DND-41 (cell line): Measurements from ENCODE around the gene LGI1.

Experiments
- ATAC-seq: fragments of 200-7000 bp; cut with Tn5 transposase; 3 replicates; pipeline ENCODE4 v1.9.1; 2021; ENCODE audit warnings: low read depth; ENCODE audit not compliant: insufficient read depth
- DNase-seq: peaks from one replicate; pipeline ENCODE4 v3.0.0-alpha.2; 2020
- H2AFZ ChIP-seq: 2 replicates; pipeline ENCODE4 v1.6.0; 2012; ENCODE audit warnings: low read depth, low read length
- H3K27ac ChIP-seq: 2 replicates; pipeline ENCODE4 v1.5.1; 2012; ENCODE audit warnings: low read length, inconsistent platforms
- H3K27me3 ChIP-seq: fragments of 200-600 bp; sonication (generic); 2 replicates; pipeline ENCODE4 v1.6.0; 2012; ENCODE audit warnings: low read length, mild to moderate bottlenecking, inconsistent platforms; ENCODE audit not compliant: insufficient read depth, poor library complexity
- H3K36me3 ChIP-seq: 2 replicates; pipeline ENCODE4 v1.5.1; 2012; ENCODE audit warnings: low read length, inconsistent platforms; ENCODE audit not compliant: insufficient read depth
- H3K4me1 ChIP-seq: 2 replicates; pipeline ENCODE4 v1.5.1; 2012; ENCODE audit warnings: mild to moderate bottlenecking, low read length; ENCODE audit not compliant: insufficient read depth
- H3K4me2 ChIP-seq: 2 replicates; pipeline ENCODE4 v1.6.0; 2012; ENCODE audit warnings: mild to moderate bottlenecking, moderate library complexity, low read length, inconsistent platforms; ENCODE audit not compliant: insufficient read depth
- H3K4me3 ChIP-seq, 2 experiments: fragments of 200-600 bp in 1 of 2; shearing (Covaris generic) in 1 of 2; 2 replicates each; pipeline ENCODE4 v1.5.1; 2012 to 2016; ENCODE audit warnings: inconsistent platforms in 2 of 2, low read length in 2 of 2, mild to moderate bottlenecking in 2 of 2, low read depth in 1 of 2, moderate library complexity in 1 of 2
- H3K79me2 ChIP-seq: 2 replicates; pipeline ENCODE4 v1.6.0; 2012; ENCODE audit warnings: low read length, inconsistent platforms; ENCODE audit not compliant: insufficient read depth
- H3K9ac ChIP-seq: 2 replicates; pipeline ENCODE4 v1.6.0; 2012; ENCODE audit warnings: low read depth, mild to moderate bottlenecking, inconsistent platforms, low read length, moderate library complexity
- H3K9me3 ChIP-seq: 2 replicates; pipeline ENCODE4 v1.5.1; 2012; ENCODE audit warnings: low read length, moderate library complexity, mild to moderate bottlenecking, inconsistent platforms; ENCODE audit not compliant: insufficient read depth, severe bottlenecking
- H4K20me1 ChIP-seq: 2 replicates; pipeline ENCODE4 v1.6.0; 2012; ENCODE audit warnings: low read length; ENCODE audit not compliant: insufficient read depth
- CTCF ChIP-seq: IDR thresholded peaks from 2 replicates; pipeline ENCODE4 v1.5.1; 2012; ENCODE audit warnings: borderline replicate concordance, low read length, moderate library complexity, mild to moderate bottlenecking; ENCODE audit not compliant: poor library complexity, severe bottlenecking; ENCODE audit errors: extremely low read depth
- EZH2 ChIP-seq: IDR thresholded peaks from 3 replicates; pipeline ENCODE4 v1.6.1; 2012; ENCODE audit warnings: borderline replicate concordance, low read depth, mild to moderate bottlenecking, moderate library complexity, low read length, inconsistent platforms; ENCODE audit not compliant: severe bottlenecking

The LGI1 gene

GRCh38 chr10:93758891-93759410 is 1.2 kb downstream of the LGI1 start:
- no peak overlapping the region for H3K9ac ChIP-seq
- no peaks in the 10 kb centered on the region for H3K36me3 ChIP-seq
- no peak overlapping the region for H2AFZ ChIP-seq
- ATAC-seq (no peak), DNase-seq (no peak)
- H3K27ac ChIP-seq: no peak overlapping the region
- no peak overlapping the region for H3K4me2 ChIP-seq
- H3K79me2 ChIP-seq: no peaks in the 10 kb centered on the region
- H3K27me3 ChIP-seq: peaks cover 9% of the 10 kb centered on the region
- no peaks in the 10 kb centered on the region for H3K9me3 ChIP-seq
- no peaks in the 10 kb centered on the region for H4K20me1 ChIP-seq
- H3K4me3 ChIP-seq: no peak overlapping the region
- no peak for TF ChIP-seq EZH2
- TF ChIP-seq CTCF: no peak
- no peaks in the 10 kb centered on the region for H3K4me1 ChIP-seq

GRCh38 chr10:93760490-93760889 is 2.8 kb downstream of the LGI1 start:
- H3K27ac ChIP-seq: no peak overlapping the region

GRCh38 chr10:93762979-93763391 is 5.2 kb downstream of the LGI1 start:
- TF ChIP-seq CTCF (no peak), EZH2 (no peak)
- no peak for DNase-seq
- ATAC-seq: no peak

More at GRCh38 chr10:93760490-93760889, 2.8 kb downstream of the LGI1 start:
- no peak for TF ChIP-seq EZH2
- ATAC-seq (no peak), DNase-seq (no peak)
- H3K9me3 ChIP-seq: no peaks in the 10 kb centered on the region
- no peak overlapping the region for H2AFZ ChIP-seq
- H3K9ac ChIP-seq: no peak overlapping the region
- H3K4me3 ChIP-seq: no peak overlapping the region
- no peaks in the 10 kb centered on the region for H3K79me2 ChIP-seq
- H3K36me3 ChIP-seq: no peaks in the 10 kb centered on the region
- peaks cover 9% of the 10 kb centered on the region for H3K27me3 ChIP-seq
- no peaks in the 10 kb centered on the region for H4K20me1 ChIP-seq
- no peaks in the 10 kb centered on the region for H3K4me1 ChIP-seq
- H3K4me2 ChIP-seq: no peak overlapping the region

GRCh38 chr10:93766918-93767317 is 9.2 kb downstream of the LGI1 start:
- TF ChIP-seq CTCF: no peak
- no peak for TF ChIP-seq EZH2
- Histone ChIP-seq H3K36me3 (no peaks in the 10 kb centered on the region), H2AFZ (no peak overlapping the region), H3K79me2 (no peaks in the 10 kb centered on the region), H3K27ac (no peak overlapping the region), H3K4me3 (no peak overlapping the region), H3K9ac (no peak overlapping the region), H3K27me3 (peaks cover 17% of the 10 kb centered on the region), H3K4me2 (no peak overlapping the region), H3K9me3 (no peaks in the 10 kb centered on the region), H4K20me1 (no peaks in the 10 kb centered on the region), H3K4me1 (no peaks in the 10 kb centered on the region)
- DNase-seq: no peak
- no peak for ATAC-seq

More at GRCh38 chr10:93762979-93763391, 5.2 kb downstream of the LGI1 start:
- no peak overlapping the region for H3K27ac ChIP-seq
- H4K20me1 ChIP-seq: no peaks in the 10 kb centered on the region
- no peaks in the 10 kb centered on the region for H3K4me1 ChIP-seq
- H3K4me3 ChIP-seq: no peak overlapping the region
- H3K27me3 ChIP-seq: peaks cover 6% of the 10 kb centered on the region
- no peak overlapping the region for H2AFZ ChIP-seq
- no peaks in the 10 kb centered on the region for H3K79me2 ChIP-seq
- H3K9ac ChIP-seq: no peak overlapping the region
- no peak overlapping the region for H3K4me2 ChIP-seq
- H3K9me3 ChIP-seq: no peaks in the 10 kb centered on the region
- H3K36me3 ChIP-seq: no peaks in the 10 kb centered on the region
